GM19025 (cell line): ENCODE data around the gene ZNF579.
"Not testable (repeated sequence)": the region's sequence is repeated elsewhere in the genome, so short reads cannot be mapped to it uniquely, and the experiment has no call there.

Source experiments
- ATAC-seq: cut with Tn5 transposase; IDR thresholded peaks from one replicate; pipeline ENCODE4 v1.9.1; 2021; ENCODE audit warnings: mild to moderate bottlenecking, low read depth, moderate library complexity; ENCODE audit not compliant: unreplicated experiment

ZNF579 gene

GRCh38 chr19:55545443-55545842 lies 35.2 kb downstream of the ZNF579 start, which contains the start of gene SBK3:
Gene SBK3, minus strand, starts transcription at chr19:55545543. Its CDS starts 0 bp downstream, at chr19:55545543.
- no peak for ATAC-seq

GRCh38 chr19:55544776-55545439 lies 35.7 kb downstream of the ZNF579 start:
- ATAC-seq, result no peak

GRCh38 chr19:55544014-55544413 lies 36.6 kb downstream of the ZNF579 start:
- no peak for ATAC-seq

GRCh38 chr19:55543567-55543966 lies 37.1 kb downstream of the ZNF579 start:
- no peak for ATAC-seq

GRCh38 chr19:55542292-55542855 lies 38.3 kb downstream of the ZNF579 start:
- no peak for ATAC-seq

- ATAC-seq, result no peak
Observed at GRCh38 chr19:55541091-55541490, 39.6 kb downstream of the ZNF579 start.

GRCh38 chr19:55540619-55541018 lies 40.0 kb downstream of the ZNF579 start:
- no peak for ATAC-seq

- no peak for ATAC-seq
Observed at GRCh38 chr19:55539090-55539984, 41.3 kb downstream of the ZNF579 start.

GRCh38 chr19:55538132-55538531 lies 42.5 kb downstream of the ZNF579 start:
- ATAC-seq, result no peak

GRCh38 chr19:55537741-55538111 lies 42.9 kb downstream of the ZNF579 start:
- ATAC-seq, result no peak

- ATAC-seq, result no peak
Observed at GRCh38 chr19:55536951-55537740, 43.5 kb downstream of the ZNF579 start, which contains the start of gene SBK2. Gene SBK2, minus strand, starts transcription at chr19:55537133. Its CDS starts 839 bp downstream, at chr19:55536294.

- no peak for ATAC-seq
Observed at GRCh38 chr19:55536366-55536765, 44.3 kb downstream of the ZNF579 start.

GRCh38 chr19:55535965-55536350 lies 44.7 kb downstream of the ZNF579 start:
- no peak for ATAC-seq

GRCh38 chr19:55535173-55535964 lies 45.3 kb downstream of the ZNF579 start:
- ATAC-seq, result no peak

GRCh38 chr19:55534280-55534679 lies 46.4 kb downstream of the ZNF579 start:
- not testable (repeated sequence) for ATAC-seq

- no peak for ATAC-seq
Observed at GRCh38 chr19:55530996-55531395, 49.7 kb downstream of the ZNF579 start.

GRCh38 chr19:55529636-55530234 lies 50.9 kb downstream of the ZNF579 start:
- ATAC-seq, result no peak

GRCh38 chr19:55528030-55528803 lies 52.4 kb downstream of the ZNF579 start:
- ATAC-seq, result no peak
